D721Med (cell line): ENCODE results near the gene TUBA4B.

Source experiments
- DNase-seq: peaks from one replicate; pipeline ENCODE4 v3.0.0; 2011; ENCODE audit warnings: low spot score; ENCODE audit not compliant: insufficient read length
- FAIRE-seq: peaks from 2 replicates; lab custom pipeline; 2011; peaks lifted over from hg19 to GRCh38; lab: Jason Lieb, UNC
- TF ChIP-seq, protein P1 (sequence below): IDR thresholded peaks from 2 replicates; pipeline ENCODE4 v1.5.1; 2012; ENCODE audit warnings: mild to moderate bottlenecking, control low read depth; ENCODE audit not compliant: insufficient read depth; ENCODE audit errors: missing control alignments

The TUBA4B gene

DNA sequence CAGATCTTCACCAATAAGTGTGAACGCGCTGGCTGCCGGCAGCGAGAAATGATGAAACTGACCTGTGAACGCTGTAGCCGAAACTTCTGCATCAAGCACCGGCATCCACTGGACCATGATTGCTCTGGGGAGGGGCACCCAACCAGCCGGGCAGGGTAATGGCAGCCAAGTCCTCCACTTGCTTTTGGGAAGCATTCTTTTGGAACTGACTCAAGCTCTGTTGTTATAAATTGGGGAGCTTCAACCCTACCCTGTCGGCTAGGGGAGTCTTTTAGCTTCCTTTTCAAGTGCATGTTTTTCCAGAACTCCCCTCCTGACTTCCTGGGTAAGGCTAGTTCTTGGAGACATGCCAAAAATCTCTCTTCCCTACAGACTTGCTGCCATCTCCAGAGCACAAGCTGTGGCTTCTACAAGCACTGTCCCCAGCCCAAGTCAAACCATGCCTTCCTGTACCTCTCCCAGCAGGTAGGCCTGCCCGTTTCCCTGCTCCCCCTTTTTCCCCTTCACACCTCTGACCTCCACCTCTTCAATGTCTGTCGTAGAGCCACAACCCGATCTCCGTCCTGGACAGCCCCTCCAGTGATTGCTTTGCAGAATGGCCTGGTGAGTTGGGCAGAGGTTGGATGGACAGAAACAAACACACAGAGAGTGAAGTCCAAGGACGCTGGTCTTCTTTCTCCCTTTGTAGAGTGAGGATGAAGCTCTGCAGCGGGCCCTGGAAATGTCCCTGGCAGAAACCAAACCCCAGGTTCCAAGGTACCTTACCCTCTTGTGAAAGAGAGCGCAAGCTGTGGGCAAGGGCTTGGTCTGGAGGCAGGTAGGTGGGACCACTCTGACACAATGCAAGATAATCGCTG, 44.9 kb upstream of the TUBA4B start:
- FAIRE-seq (no peak), DNase-seq (no peak)
- TF ChIP-seq, protein P1, sequence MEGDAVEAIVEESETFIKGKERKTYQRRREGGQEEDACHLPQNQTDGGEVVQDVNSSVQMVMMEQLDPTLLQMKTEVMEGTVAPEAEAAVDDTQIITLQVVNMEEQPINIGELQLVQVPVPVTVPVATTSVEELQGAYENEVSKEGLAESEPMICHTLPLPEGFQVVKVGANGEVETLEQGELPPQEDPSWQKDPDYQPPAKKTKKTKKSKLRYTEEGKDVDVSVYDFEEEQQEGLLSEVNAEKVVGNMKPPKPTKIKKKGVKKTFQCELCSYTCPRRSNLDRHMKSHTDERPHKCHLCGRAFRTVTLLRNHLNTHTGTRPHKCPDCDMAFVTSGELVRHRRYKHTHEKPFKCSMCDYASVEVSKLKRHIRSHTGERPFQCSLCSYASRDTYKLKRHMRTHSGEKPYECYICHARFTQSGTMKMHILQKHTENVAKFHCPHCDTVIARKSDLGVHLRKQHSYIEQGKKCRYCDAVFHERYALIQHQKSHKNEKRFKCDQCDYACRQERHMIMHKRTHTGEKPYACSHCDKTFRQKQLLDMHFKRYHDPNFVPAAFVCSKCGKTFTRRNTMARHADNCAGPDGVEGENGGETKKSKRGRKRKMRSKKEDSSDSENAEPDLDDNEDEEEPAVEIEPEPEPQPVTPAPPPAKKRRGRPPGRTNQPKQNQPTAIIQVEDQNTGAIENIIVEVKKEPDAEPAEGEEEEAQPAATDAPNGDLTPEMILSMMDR: no peak

DNA sequence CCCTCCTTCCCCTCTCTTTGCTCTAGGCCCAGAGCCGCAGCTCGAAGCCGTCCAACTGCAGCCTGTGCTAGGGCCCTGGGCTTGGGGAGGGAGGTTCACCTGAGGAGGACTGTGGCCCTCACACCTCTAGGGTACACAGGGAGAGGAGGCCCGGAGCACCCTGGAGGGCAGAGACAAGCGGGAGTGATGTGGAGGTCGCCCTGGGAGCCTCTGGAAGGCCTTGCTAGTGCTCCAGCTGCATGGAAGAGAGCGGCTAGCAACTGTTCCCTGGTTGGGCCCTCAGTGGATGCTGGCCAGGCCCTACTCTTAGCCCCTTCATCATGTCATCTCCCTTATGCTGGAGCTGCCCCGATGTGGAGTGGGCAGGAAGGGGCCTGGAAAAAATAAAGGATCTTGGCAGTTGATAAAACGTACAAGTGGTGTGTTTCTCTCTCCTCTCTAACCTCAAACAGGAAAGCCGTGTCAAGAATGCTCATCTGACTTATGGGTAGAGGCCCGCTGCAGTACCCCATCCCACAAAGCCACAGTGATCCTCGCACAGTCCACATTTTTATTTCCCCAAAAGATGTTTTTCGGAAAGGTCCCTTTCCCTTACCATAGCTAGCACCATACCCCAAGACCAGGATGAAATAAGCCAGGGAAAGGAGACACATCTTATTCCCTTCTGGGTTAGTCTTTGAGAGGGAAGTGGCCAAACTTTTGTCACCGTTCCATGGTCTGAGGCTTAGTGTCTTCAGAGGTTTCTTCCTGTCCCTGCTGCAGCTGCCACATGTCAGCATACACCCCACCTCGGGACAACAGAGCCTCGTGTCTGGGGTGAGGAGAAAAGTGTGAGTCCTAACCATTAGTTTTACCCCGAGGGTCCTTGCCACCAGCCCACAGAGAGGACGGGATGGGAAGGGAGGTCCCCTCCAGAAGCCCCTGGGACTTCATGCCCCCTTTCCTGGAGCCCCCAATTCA, 43.5 kb upstream of the TUBA4B start:
- TF ChIP-seq, protein P1: no peak
- FAIRE-seq: no peak
- DNase-seq: no peak

DNA sequence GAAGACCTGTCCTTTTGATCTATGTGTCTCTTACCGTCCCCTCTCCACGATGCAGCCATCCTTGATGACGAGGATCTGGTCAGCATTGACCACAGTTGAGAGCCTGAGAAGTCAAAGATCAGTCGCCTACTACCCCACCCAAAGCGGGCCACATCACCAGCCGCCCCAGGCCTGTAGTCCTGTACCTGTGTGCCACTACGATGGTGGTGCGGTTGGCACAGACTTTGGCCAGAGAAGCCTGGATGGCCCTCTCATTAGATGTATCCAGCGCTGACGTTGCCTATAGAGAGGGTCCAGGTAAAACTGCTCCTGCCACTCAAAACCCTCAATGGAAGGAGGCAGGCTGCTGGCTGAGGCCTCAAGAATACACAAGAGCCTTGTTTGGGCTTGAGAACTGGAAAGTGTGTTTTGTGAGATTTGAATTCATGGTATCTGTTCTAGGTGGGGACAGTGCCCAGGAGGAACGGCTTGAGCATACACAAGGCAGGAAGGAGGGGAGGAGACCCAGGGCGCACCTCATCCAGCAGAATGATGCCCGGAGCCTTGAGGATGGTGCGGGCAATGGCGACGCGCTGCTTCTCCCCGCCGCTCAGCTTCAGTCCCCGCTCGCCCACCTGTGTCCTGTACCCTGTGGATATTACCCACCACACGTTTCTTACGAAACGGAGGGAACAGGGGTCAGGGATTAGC, 42.7 kb upstream of the TUBA4B start:
- DNase-seq: no peak
- TF ChIP-seq, protein P1: no peak
- FAIRE-seq: no peak

DNA sequence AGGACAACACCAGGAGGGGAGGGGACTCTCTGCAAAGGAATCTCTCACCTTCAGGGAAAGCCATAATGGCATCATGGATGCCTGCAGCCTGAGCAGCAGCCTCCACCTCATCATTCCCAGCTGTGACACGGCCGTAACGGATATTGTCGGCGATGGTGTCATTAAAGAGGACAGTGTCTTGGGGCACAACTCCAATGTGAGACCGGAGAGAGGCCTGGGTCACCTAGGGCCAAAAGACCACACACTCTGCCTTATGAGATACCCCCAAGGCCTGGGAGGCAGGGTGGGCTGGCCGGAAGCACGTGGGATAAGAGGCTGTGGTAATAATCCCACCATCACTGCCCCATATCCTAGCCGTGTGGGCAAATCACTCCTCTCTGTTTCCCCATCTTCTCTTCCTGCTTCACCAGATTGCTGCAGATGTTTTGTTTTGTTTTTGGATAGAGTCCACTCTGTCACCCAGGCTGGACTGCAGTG, 42.1 kb upstream of the TUBA4B start:
- FAIRE-seq (no peak), DNase-seq (no peak)

DNA sequence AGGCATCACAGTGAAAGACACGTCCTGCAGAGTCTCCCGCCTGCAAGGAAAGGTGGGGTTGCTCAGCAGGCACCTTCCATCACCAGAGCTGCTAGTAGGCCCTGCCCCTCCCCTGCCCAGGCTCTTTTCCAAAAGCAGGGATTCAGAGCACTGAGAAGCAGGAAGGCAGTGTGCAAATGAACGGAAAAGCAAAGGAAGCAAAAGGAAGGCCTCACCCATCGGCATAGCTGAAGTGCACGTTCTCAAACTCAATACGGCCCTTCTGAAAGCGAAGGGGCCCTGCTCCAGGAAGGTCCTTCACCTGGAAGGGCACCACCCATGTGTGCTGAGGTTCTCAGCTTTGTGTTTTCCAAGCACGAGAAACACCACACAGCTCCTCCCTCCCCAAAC, 40.0 kb upstream of the TUBA4B start:
- TF ChIP-seq, protein P1: no peak
- no peak for FAIRE-seq
- DNase-seq: no peak

More for the DNA sequence above, 42.1 kb upstream of the TUBA4B start:
- TF ChIP-seq, protein P1: no peak

DNA sequence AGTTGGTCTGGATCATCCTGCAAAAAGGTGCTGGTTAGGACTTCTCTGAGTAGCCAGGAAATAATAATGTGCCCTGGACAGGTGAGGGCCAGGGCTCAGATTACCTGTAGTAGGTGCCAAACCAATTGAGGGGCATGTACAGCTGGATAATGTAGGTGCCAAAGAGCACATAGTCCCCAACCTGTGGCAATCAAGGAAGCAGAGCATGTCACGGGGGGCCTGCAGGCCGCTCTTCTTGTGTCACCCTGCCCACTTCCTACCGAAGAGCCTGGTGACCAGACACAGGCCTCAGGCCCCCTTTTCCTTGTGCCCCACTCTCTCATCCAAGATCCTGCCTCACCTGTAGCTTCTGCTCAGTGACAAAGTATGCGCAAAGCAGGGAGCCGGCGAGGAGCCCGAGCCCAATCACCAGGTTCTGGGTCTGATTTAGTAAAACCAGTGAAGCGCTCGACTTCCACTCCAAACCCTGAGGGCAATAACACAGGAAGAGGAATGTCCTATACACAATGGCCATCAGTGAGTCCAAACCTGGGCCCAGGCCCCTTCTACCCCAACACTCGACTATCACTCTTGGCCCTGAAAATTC, 39.5 kb upstream of the TUBA4B start:
- no peak for DNase-seq
- TF ChIP-seq, protein P1: no peak
- no peak for FAIRE-seq
